DMS 273 treated with DMSO at 0.1 percent for 48 hours (cell line): ENCODE results near the gene ZFPL1.

Experiments
- DNase-seq: peaks from one replicate; lab custom pipeline; 2025; lab: John Stamatoyannopoulos, UW

Gene ZFPL1

GRCh38 chr11:65083834-65084597 lies at the start of gene ZFPL1, which contains the start of gene CDCA5:
Gene ZFPL1 (plus strand): TSS chr11:65084222. CDS start chr11:65084699, 477 bp downstream.
Gene CDCA5 (minus strand): TSS chr11:65084040. CDS start chr11:65083978, 62 bp downstream.
- peak; percentile 73 for DNase-seq

- no peak for DNase-seq
Measured at GRCh38 chr11:65034423-65034822, 49.6 kb upstream of the ZFPL1 start.

GRCh38 chr11:65035579-65035978 lies 48.4 kb upstream of the ZFPL1 start:
- no peak for DNase-seq

- DNase-seq = no peak
Measured at GRCh38 chr11:65036931-65037330, 47.1 kb upstream of the ZFPL1 start.

GRCh38 chr11:65040520-65040846 lies 43.5 kb upstream of the ZFPL1 start:
- no peak for DNase-seq

- DNase-seq = peak; percentile 89
Measured at GRCh38 chr11:65040847-65041622, 43.0 kb upstream of the ZFPL1 start, which contains the start of gene SAC3D1. Gene SAC3D1 (plus strand): TSS chr11:65041210. CDS start chr11:65041293, 83 bp downstream.

GRCh38 chr11:65042891-65043290 lies 41.1 kb upstream of the ZFPL1 start:
- no peak for DNase-seq

- DNase-seq = no peak
Measured at GRCh38 chr11:65043881-65044501, 40.0 kb upstream of the ZFPL1 start.

- DNase-seq = no peak
Measured at GRCh38 chr11:65045061-65045460, 39.0 kb upstream of the ZFPL1 start.

GRCh38 chr11:65045728-65046127 lies 38.3 kb upstream of the ZFPL1 start:
- DNase-seq = no peak

- no peak for DNase-seq
Measured at GRCh38 chr11:65047581-65048422, 36.2 kb upstream of the ZFPL1 start.

GRCh38 chr11:65051398-65051858 lies 32.6 kb upstream of the ZFPL1 start:
- no peak for DNase-seq

- DNase-seq = no peak
Measured at GRCh38 chr11:65053827-65054508, 30.1 kb upstream of the ZFPL1 start.

GRCh38 chr11:65055538-65055937 lies 28.5 kb upstream of the ZFPL1 start:
- no peak for DNase-seq

GRCh38 chr11:65056999-65057398 lies 27.0 kb upstream of the ZFPL1 start:
- no peak for DNase-seq

- no peak for DNase-seq
Measured at GRCh38 chr11:65057526-65057925, 26.5 kb upstream of the ZFPL1 start.

- no peak for DNase-seq
Measured at GRCh38 chr11:65058012-65058411, 26.0 kb upstream of the ZFPL1 start.

GRCh38 chr11:65058419-65059054 lies 25.5 kb upstream of the ZFPL1 start, which contains the start of gene NAALADL1:
Gene NAALADL1 (minus strand): TSS chr11:65058553. CDS start chr11:65058521, 32 bp downstream.
- DNase-seq = no peak

- DNase-seq = no peak
Measured at GRCh38 chr11:65059523-65059922, 24.5 kb upstream of the ZFPL1 start.
